NCI-H460 (cell line): Measurements from ENCODE around the gene MAP1LC3B. TPM values are rescaled to one million over a fixed set of nuclear protein-coding genes. Genes with fewer than 3 reads are reported as not detected.

Source experiments
- DNase-seq: peaks from one replicate; pipeline ENCODE4 v3.0.0-alpha.2; 2016; ENCODE audit warnings: low read depth; ENCODE audit errors: extremely low read depth
- total RNA-seq: library from RNA; depleted of rRNA; stranded (reverse); fragments of >200 nt; shearing (Covaris generic); gene quantifications from 2 replicates; pipeline ENCODE4 v1.2.3, GENCODE V29; 2014; rRNA removed

MAP1LC3B gene
- total RNA-seq, 1 experiment from 2014 or later = 42.9 TPM

GRCh38 chr16:87451563-87452210, 59.6 kb downstream of the MAP1LC3B start:
- no peak for DNase-seq

- no peak for DNase-seq
Observed at GRCh38 chr16:87453326-87453725, 61.2 kb downstream of the MAP1LC3B start.

Other genes starting within 250 kb of the MAP1LC3B start
- gene C16orf95, start 74.9 kb upstream of the MAP1LC3B start, total RNA-seq = 2.7 and 2.8 TPM in 2 replicates
- 7.0 and 9.1 TPM in 2 replicates for gene FBXO31, start 8.6 kb upstream of the MAP1LC3B start, total RNA-seq
- gene ZCCHC14, start 100.7 kb downstream of the MAP1LC3B start, total RNA-seq = 4.7 and 4.8 TPM in 2 replicates
- 0.67 and 0.72 TPM in 2 replicates for gene JPH3, start 210.2 kb downstream of the MAP1LC3B start, total RNA-seq